Measurements from ENCODE around the gene ARHGAP42. TPM values are rescaled to one million over a fixed set of nuclear protein-coding genes. Genes with fewer than 3 reads are reported as not detected.
"Not testable (repeated sequence)": the region's sequence is repeated elsewhere in the genome, so short reads cannot be mapped to it uniquely, and the experiment has no call there.

ARHGAP42 gene
- total RNA-seq, 1 donor from 2014 or later: 25.1 TPM

GRCh38 chr11:100872951-100873740, 186.1 kb downstream of the ARHGAP42 start:
- no peak for DNase-seq (ENCODE audit: low spot score)

GRCh38 chr11:100874203-100874602, 187.1 kb downstream of the ARHGAP42 start:
- no peak for DNase-seq (ENCODE audit: low spot score)

- no peak for DNase-seq (ENCODE audit: low spot score)
These were observed 188.4 kb downstream of the ARHGAP42 start for GRCh38 chr11:100875521-100875869.

GRCh38 chr11:100876815-100877520, 189.9 kb downstream of the ARHGAP42 start:
- no peak for DNase-seq (ENCODE audit: low spot score)

GRCh38 chr11:100878474-100878873, 191.4 kb downstream of the ARHGAP42 start:
- DNase-seq (ENCODE audit: low spot score): no peak

GRCh38 chr11:100882957-100883356, 195.9 kb downstream of the ARHGAP42 start:
- no peak for DNase-seq (ENCODE audit: low spot score)

GRCh38 chr11:100883830-100884229, 196.7 kb downstream of the ARHGAP42 start:
- no peak for DNase-seq (ENCODE audit: low spot score)

- no peak for DNase-seq (ENCODE audit: low spot score)
These were observed 200.6 kb downstream of the ARHGAP42 start for GRCh38 chr11:100887659-100888058.

GRCh38 chr11:100888836-100889235, 201.7 kb downstream of the ARHGAP42 start:
- DNase-seq (ENCODE audit: low spot score): no peak

GRCh38 chr11:100889758-100890157, 202.7 kb downstream of the ARHGAP42 start:
- no peak for DNase-seq (ENCODE audit: low spot score)

GRCh38 chr11:100890789-100891188, 203.7 kb downstream of the ARHGAP42 start:
- DNase-seq (ENCODE audit: low spot score): no peak

- no peak for DNase-seq (ENCODE audit: low spot score)
These were observed 205.8 kb downstream of the ARHGAP42 start for GRCh38 chr11:100892886-100893285.

GRCh38 chr11:100895449-100895848, 208.4 kb downstream of the ARHGAP42 start:
- no peak for DNase-seq (ENCODE audit: low spot score)

- DNase-seq (ENCODE audit: low spot score): not testable (repeated sequence)
These were observed 208.9 kb downstream of the ARHGAP42 start for GRCh38 chr11:100895976-100896375.

GRCh38 chr11:100901471-100901870, 214.4 kb downstream of the ARHGAP42 start:
- DNase-seq (ENCODE audit: low spot score): not testable (repeated sequence)

GRCh38 chr11:100902454-100903141, 215.5 kb downstream of the ARHGAP42 start:
- DNase-seq (ENCODE audit: low spot score): no peak

- DNase-seq (ENCODE audit: low spot score): no peak
These were observed 216.2 kb downstream of the ARHGAP42 start for GRCh38 chr11:100903284-100903683.

GRCh38 chr11:100905684-100906083, 218.6 kb downstream of the ARHGAP42 start:
- DNase-seq (ENCODE audit: low spot score): no peak

GRCh38 chr11:100908746-100909145, 221.7 kb downstream of the ARHGAP42 start:
- no peak for DNase-seq (ENCODE audit: low spot score)

GRCh38 chr11:100910808-100911207, 223.7 kb downstream of the ARHGAP42 start:
- DNase-seq (ENCODE audit: low spot score): no peak

GRCh38 chr11:100914415-100915110, 227.5 kb downstream of the ARHGAP42 start:
- DNase-seq (ENCODE audit: low spot score): no peak
